H9 (cell line): ENCODE data around the gene GPR52. TPM values are rescaled to one million over a fixed set of nuclear protein-coding genes. Genes with fewer than 3 reads are reported as not detected.

Experiments
- DNase-seq: peaks from one replicate; pipeline ENCODE4 v3.0.0-alpha.2; 2017
- H2AFZ ChIP-seq: one replicate; pipeline ENCODE4 v1.6.1; 2013; ENCODE audit warnings: mild to moderate bottlenecking, low read length, control low read depth, moderate library complexity
- H2AK5ac ChIP-seq: 2 replicates; pipeline ENCODE4 v1.6.1; 2013; ENCODE audit warnings: low read length, control low read depth, mixed read lengths; ENCODE audit not compliant: insufficient read length
- H2BK120ac ChIP-seq: one replicate; pipeline ENCODE4 v1.6.1; 2013; ENCODE audit warnings: low read depth, mild to moderate bottlenecking, low read length, control low read depth, inconsistent platforms; ENCODE audit not compliant: poor library complexity, severe bottlenecking
- H2BK12ac ChIP-seq: 2 replicates; pipeline ENCODE4 v1.6.1; 2013; ENCODE audit warnings: low read length, control low read depth, mixed read lengths, low read depth; ENCODE audit not compliant: insufficient read length
- H2BK15ac ChIP-seq: 2 replicates; pipeline ENCODE4 v1.6.1; 2013; ENCODE audit warnings: low read depth, low read length, control low read depth
- H2BK20ac ChIP-seq: one replicate; pipeline ENCODE4 v1.6.1; 2013; ENCODE audit warnings: low read depth, mild to moderate bottlenecking, low read length, control low read depth, inconsistent platforms; ENCODE audit not compliant: poor library complexity, severe bottlenecking
- H2BK5ac ChIP-seq: 2 replicates; pipeline ENCODE4 v1.6.1; 2013; ENCODE audit warnings: low read length, control low read depth, mixed read lengths; ENCODE audit not compliant: insufficient read length
- H3K14ac ChIP-seq: 2 replicates; pipeline ENCODE4 v1.6.1; 2013; ENCODE audit warnings: low read length, control low read depth; ENCODE audit not compliant: insufficient read depth
- H3K18ac ChIP-seq: 2 replicates; pipeline ENCODE4 v1.6.1; 2013; ENCODE audit warnings: low read depth, mild to moderate bottlenecking, mixed read lengths, low read length, control low read depth; ENCODE audit not compliant: insufficient read length
- H3K23ac ChIP-seq: 2 replicates; pipeline ENCODE4 v1.6.1; 2013; ENCODE audit warnings: low read length, control low read depth, mixed read lengths, low read depth; ENCODE audit not compliant: insufficient read length
- H3K23me2 ChIP-seq: 2 replicates; pipeline ENCODE4 v1.6.1; 2013; ENCODE audit warnings: low read depth, mild to moderate bottlenecking, mixed read lengths, low read length, control low read depth; ENCODE audit not compliant: insufficient read length, poor library complexity, severe bottlenecking
- H3K27ac ChIP-seq: 2 replicates; pipeline ENCODE4 v1.5.1; 2013; ENCODE audit warnings: low read length, control low read depth, mixed read lengths, low read depth; ENCODE audit not compliant: insufficient read length
- H3K27me3 ChIP-seq: 2 replicates; pipeline ENCODE4 v1.6.1; 2013; ENCODE audit warnings: low read length, control low read depth, inconsistent platforms; ENCODE audit not compliant: insufficient read depth
- H3K4ac ChIP-seq: 2 replicates; pipeline ENCODE4 v1.6.1; 2013; ENCODE audit warnings: low read depth, mild to moderate bottlenecking, control low read depth, inconsistent platforms, low read length, moderate library complexity
- H3K4me1 ChIP-seq: 2 replicates; pipeline ENCODE4 v1.6.1; 2013; ENCODE audit warnings: low read length, control low read depth, inconsistent platforms; ENCODE audit not compliant: insufficient read depth
- H3K4me2 ChIP-seq: 2 replicates; pipeline ENCODE4 v1.6.1; 2013; ENCODE audit warnings: low read length, control low read depth, mixed read lengths; ENCODE audit not compliant: insufficient read length, insufficient read depth
- H3K56ac ChIP-seq: 2 replicates; pipeline ENCODE4 v1.6.1; 2013; ENCODE audit warnings: low read depth, mild to moderate bottlenecking, mixed read lengths, low read length, control low read depth; ENCODE audit not compliant: insufficient read length
- H3K79me1 ChIP-seq: 2 replicates; pipeline ENCODE4 v1.6.1; 2013; ENCODE audit warnings: low read depth, mild to moderate bottlenecking, moderate library complexity, low read length, control low read depth, inconsistent platforms; ENCODE audit not compliant: insufficient read depth, poor library complexity, severe bottlenecking
- H3K79me2 ChIP-seq: 2 replicates; pipeline ENCODE4 v1.6.1; 2013; ENCODE audit warnings: low read length, control low read depth, inconsistent platforms; ENCODE audit not compliant: insufficient read depth
- H3K9ac ChIP-seq: 2 replicates; pipeline ENCODE4 v1.6.1; 2013; ENCODE audit warnings: low read length, control low read depth, mixed read lengths; ENCODE audit not compliant: insufficient read length; ENCODE audit errors: extremely low read depth
- H3K9me3 ChIP-seq: one replicate; pipeline ENCODE4 v1.6.1; 2013; ENCODE audit warnings: low read depth, low read length, inconsistent platforms; ENCODE audit not compliant: control insufficient read depth
- H3T11ph ChIP-seq: one replicate; pipeline ENCODE4 v1.6.1; 2013; ENCODE audit warnings: mild to moderate bottlenecking, low read length, control low read depth, inconsistent platforms
- H4K20me1 ChIP-seq: one replicate; pipeline ENCODE4 v1.6.1; 2013; ENCODE audit not compliant: control insufficient read depth, insufficient read length, insufficient read depth
- H4K5ac ChIP-seq: 2 replicates; pipeline ENCODE4 v1.6.1; 2013; ENCODE audit warnings: low read depth, mild to moderate bottlenecking, mixed read lengths, low read length, control low read depth; ENCODE audit not compliant: insufficient read length
- H4K8ac ChIP-seq: replicated peaks from 2 replicates; pipeline ENCODE4 v1.6.1; 2013; ENCODE audit warnings: low read length, control low read depth, mixed read lengths, low read depth; ENCODE audit not compliant: insufficient read length
- H4K91ac ChIP-seq: 2 replicates; pipeline ENCODE4 v1.6.1; 2013; ENCODE audit warnings: low read depth, mild to moderate bottlenecking, moderate library complexity, mixed read lengths, low read length, control low read depth; ENCODE audit not compliant: insufficient read length
- H3K27ac Mint-ChIP-seq, 3 experiments: 2 replicates in 2 of 3; 3 replicates in 1 of 3; pipeline ENCODE4 v1.8.0; 2020 to 2021; ENCODE audit warnings: mixed read lengths in 3 of 3, mild to moderate bottlenecking in 1 of 3, moderate library complexity in 1 of 3
- H3K27me3 Mint-ChIP-seq: 2 replicates; pipeline ENCODE4 v1.8.0; 2021; ENCODE audit warnings: low read depth, mild to moderate bottlenecking, moderate library complexity, mixed read lengths
- H3K36me3 Mint-ChIP-seq, 3 experiments: 2 replicates in 2 of 3; 3 replicates in 1 of 3; pipeline ENCODE4 v1.8.0; 2020 to 2021; ENCODE audit warnings: low read depth in 3 of 3, mixed read lengths in 3 of 3; ENCODE audit not compliant: insufficient read depth in 1 of 3
- H3K4me1 Mint-ChIP-seq, 2 experiments: 2 replicates each; pipeline ENCODE4 v1.8.0; 2020; ENCODE audit warnings: mixed read lengths in 2 of 2
- H3K4me3 Mint-ChIP-seq, 2 experiments: 2 replicates in 1 of 2; 3 replicates in 1 of 2; pipeline ENCODE4 v1.8.0; 2020 to 2021; ENCODE audit warnings: mild to moderate bottlenecking in 2 of 2, mixed read lengths in 2 of 2, moderate library complexity in 1 of 2
- H3K9me3 Mint-ChIP-seq, 2 experiments: 2 replicates in 1 of 2; 3 replicates in 1 of 2; pipeline ENCODE4 v1.8.0; 2020; ENCODE audit warnings: mild to moderate bottlenecking in 2 of 2, mixed read lengths in 2 of 2, moderate library complexity in 1 of 2
- CTCF ChIP-seq: fragments of 200-600 bp; sonication (generic); conservative IDR thresholded peaks from 3 replicates; pipeline ENCODE4 v1.8.0; 2021; ENCODE audit warnings: antibody characterized with exemption, mild to moderate bottlenecking
- WGBS: extraction: QIAGEN DNeasy Blood & Tissue Kit; methylation state at CpG from one replicate; pipeline ENCODE4 v1.1.7; 2013; ENCODE audit warnings: missing lambda C conversion rate, low lambda C conversion rate, mixed read lengths; ENCODE audit not compliant: insufficient read length; ENCODE audit errors: extremely low coverage; 5-methylcytosine and 5-hydroxymethylcytosine counted together
- total RNA-seq: library from RNA; stranded (reverse); gene quantifications from 2 replicates; pipeline ENCODE4 v1.2.1, GENCODE V29; 2021

GPR52 gene
- total RNA-seq, 1 experiment from 2014 or later, result 0.28 TPM

- no peak overlapping the region for H2AFZ ChIP-seq
- H2BK12ac ChIP-seq, result no peak overlapping the region
- no peak overlapping the region for H3K23ac ChIP-seq
- no peak overlapping the region for H3K56ac ChIP-seq
- no peak overlapping the region for H3K27ac Mint-ChIP-seq
- no peaks in the 10 kb centered on the region for H3K27me3 Mint-ChIP-seq
- no peak overlapping the region for H2AK5ac ChIP-seq
- no peaks in the 10 kb centered on the region for H3K9me3 ChIP-seq
- H2BK20ac ChIP-seq, result no peak overlapping the region
- no peak overlapping the region for H3K4me3 Mint-ChIP-seq
- no peaks in the 10 kb centered on the region for H3K36me3 Mint-ChIP-seq
- H3K27ac ChIP-seq, result no peak overlapping the region
- H3K14ac ChIP-seq, result no peak overlapping the region
- H4K20me1 ChIP-seq, result no peaks in the 10 kb centered on the region
- no peak overlapping the region for H3K18ac ChIP-seq
- H2BK120ac ChIP-seq, result no peak overlapping the region
- no peaks in the 10 kb centered on the region for H3K4me1 ChIP-seq
- no peak overlapping the region for H2BK5ac ChIP-seq
- H3K27me3 ChIP-seq, result no peaks in the 10 kb centered on the region
- H3K23me2 ChIP-seq, result no peaks in the 10 kb centered on the region
- H3T11ph ChIP-seq, result no peak overlapping the region
- no peak overlapping the region for H3K9ac ChIP-seq
- no peak overlapping the region for H4K91ac ChIP-seq
- no peaks in the 10 kb centered on the region for H3K79me1 ChIP-seq
- H3K4me2 ChIP-seq, result no peak overlapping the region
- TF ChIP-seq CTCF, result no peak
- no peak overlapping the region for H4K8ac ChIP-seq
- H3K4ac ChIP-seq, result no peak overlapping the region
- H2BK15ac ChIP-seq, result no peak overlapping the region
- no peaks in the 10 kb centered on the region for H3K79me2 ChIP-seq
- WGBS, result no CpG with 5 or more reads among the region's 1 CpG
- H3K4me1 Mint-ChIP-seq, result no peaks in the 10 kb centered on the region
- DNase-seq, result no peak
- no peaks in the 10 kb centered on the region for H3K9me3 Mint-ChIP-seq
- H4K5ac ChIP-seq, result no peak overlapping the region
Observed at GRCh38 chr1:174399211-174399610, 48.6 kb upstream of the GPR52 start.
